ENCODE data around the gene RPS26. TPM values are rescaled to one million over a fixed set of nuclear protein-coding genes. Genes with fewer than 3 reads are reported as not detected.
A peak's percentile ranks its signal among the peaks of the same experiment; 100 is the strongest.

RPS26 gene
- total RNA-seq, 1 experiment from 2014 or later, result 70.2 TPM

GRCh38 chr12:56078931-56079722, 37.4 kb downstream of the RPS26 start:
- H3K79me2 ChIP-seq (ENCODE audit: insufficient read depth, low read length), result peaks cover 12% of the 10 kb centered on the region; the same call in 1 of the 2 replicates
- BruUV-seq (replicated peaks), result TSS peak; percentile 96
- H4K20me1 ChIP-seq (ENCODE audit: insufficient read depth), result no peaks in the 10 kb centered on the region
- no peaks in the 10 kb centered on the region for H3K9me2 ChIP-seq (ENCODE audit: insufficient read depth)
- ChIA-PET RAD21 (ENCODE audit: low non-redundant PET in 1 of 2, low total read pairs in 2 of 2, uncharacterized antibody in 2 of 2, unreplicated experiment in 2 of 2) (interaction anchor here in 1 of 2 experiments (1.5 kb wide), 1 partner anchor 39 kb away, joined by 3 read pairs; the partner anchor contains the start of gene ZC3H10), CTCF (interaction anchor here (0.8 to 1.7 kb wide), 6 partner anchors 11 to 341 kb away, joined by 3 to 8 read pairs (median 6); partner anchors contain the start of genes PA2G4 and ZC3H10), POLR2A (interaction anchor here (1.1 to 3.5 kb wide), 3 partner anchors 25 to 39 kb away, joined by 4 to 18 read pairs (median 12); partner anchors contain the start of genes PA2G4 and ZC3H10)
- peak overlapping the region; percentile 86 for H2AFZ ChIP-seq (ENCODE audit: low read depth, low read length, poor library complexity, severe bottlenecking)
- intact Hi-C loops (cut with micrococcal nuclease), result loop anchor here (1.0 kb wide), 2 partner anchors 25 to 37 kb away; partner anchors contain the start of genes PA2G4 and RPL41
- ATAC-seq, result peak; percentile 78
- H3K4me1 ChIP-seq (ENCODE audit: control insufficient read depth in 1 of 2, insufficient read depth in 2 of 2, low read length in 2 of 2), result peaks cover 17 to 37% of the 10 kb centered on the region in 2 experiments
- peak overlapping the region; percentile 78 for H3K9ac ChIP-seq (ENCODE audit: low read length)
- H3K4me3 ChIP-seq (replicated peaks in 1 of 2; ENCODE audit: low read depth in 1 of 2, low read length in 2 of 2), result peak overlapping the region; percentile 70 to 90
- H3K9me3 ChIP-seq (ENCODE audit: control insufficient read depth in 1 of 2, insufficient read depth in 1 of 2, low read depth in 1 of 2, low read length in 2 of 2), result no peaks in the 10 kb centered on the region
- peak overlapping the region; percentile 93 for H3K27ac ChIP-seq (ENCODE audit: low read depth, low read length)
- peak; percentile 62 to 86 (median 77); a peak in 5 of 6 replicates for TF ChIP-seq CTCF (IDR thresholded peaks at IDR 0.05 in 2 of 3, conservative IDR thresholded peaks at IDR 0.05 in 1 of 3; ENCODE audit: borderline replicate concordance in 1 of 3, insufficient read depth in 1 of 3, low read depth in 2 of 3, low read length in 2 of 3)
- peak; percentile 34 for TF ChIP-seq POLR2A (IDR thresholded peaks at IDR 0.05; ENCODE audit: borderline replicate concordance, extremely low read depth, insufficient read depth, insufficient read length)
- peak; percentile 69 for TF ChIP-seq RAD21 (IDR thresholded peaks at IDR 0.05; ENCODE audit: low read depth)
- TF ChIP-seq ZNF274 (IDR thresholded peaks at IDR 0.05; ENCODE audit: low read depth, low read length), result no peak
- no peak for TF ChIP-seq TCF7L2 (IDR thresholded peaks at IDR 0.05; ENCODE audit: borderline replicate concordance, extremely low read depth, insufficient read depth, insufficient read length)
- peak; percentile 17; the same call in 1 of the 2 replicates for TF ChIP-seq MAX (IDR thresholded peaks at IDR 0.05)
- 0 out of 2 replicates have a peak, but pooled peaks have one; percentile 6 for TF ChIP-seq SIN3A (IDR thresholded peaks at IDR 0.05; ENCODE audit: low read depth)
- no peak for TF ChIP-seq JUND (IDR thresholded peaks at IDR 0.05)
- peak; percentile 64 for TF ChIP-seq YY1 (IDR thresholded peaks at IDR 0.05; ENCODE audit: extremely low read depth, insufficient replicate concordance, low read depth, low read length)
- TF ChIP-seq FOSL1 (IDR thresholded peaks at IDR 0.05; ENCODE audit: low read depth), result no peak; the same call in 1 of the 2 replicates
- peak; percentile 47; the same call in 1 of the 2 replicates for TF ChIP-seq POLR2AphosphoS5 (IDR thresholded peaks at IDR 0.05; ENCODE audit: low read depth, low read length)
- TF ChIP-seq ZFX (IDR thresholded peaks at IDR 0.05), result no peak; the same call in 1 of the 2 replicates
- peak; percentile 49 for TF ChIP-seq ZBTB33 (IDR thresholded peaks at IDR 0.05; ENCODE audit: extremely low read depth, insufficient replicate concordance, low read length)
- TF ChIP-seq CBX3 (IDR thresholded peaks at IDR 0.05; ENCODE audit: low read depth), result no peak
- DNase-seq (ENCODE audit: low read depth, low spot score), result peak; percentile 83
- H3K4me2 ChIP-seq (ENCODE audit: low read length), result peak overlapping the region; percentile 94
- H3K36me3 ChIP-seq (ENCODE audit: control insufficient read depth in 1 of 2, insufficient read depth in 2 of 2, low read length in 2 of 2), result no peaks in the 10 kb centered on the region
- H3K27me3 ChIP-seq (ENCODE audit: insufficient read depth, low read length), result no peaks in the 10 kb centered on the region

Measured in HCT116 (cell line).